GM18907 (cell line): ENCODE measurements around the gene SMIM38.

ENCODE experiments used
- ATAC-seq: cut with Tn5 transposase; IDR thresholded peaks from one replicate; pipeline ENCODE4 v1.9.1; 2021; ENCODE audit warnings: mild to moderate bottlenecking, moderate library complexity; ENCODE audit not compliant: unreplicated experiment

Gene SMIM38

DNA sequence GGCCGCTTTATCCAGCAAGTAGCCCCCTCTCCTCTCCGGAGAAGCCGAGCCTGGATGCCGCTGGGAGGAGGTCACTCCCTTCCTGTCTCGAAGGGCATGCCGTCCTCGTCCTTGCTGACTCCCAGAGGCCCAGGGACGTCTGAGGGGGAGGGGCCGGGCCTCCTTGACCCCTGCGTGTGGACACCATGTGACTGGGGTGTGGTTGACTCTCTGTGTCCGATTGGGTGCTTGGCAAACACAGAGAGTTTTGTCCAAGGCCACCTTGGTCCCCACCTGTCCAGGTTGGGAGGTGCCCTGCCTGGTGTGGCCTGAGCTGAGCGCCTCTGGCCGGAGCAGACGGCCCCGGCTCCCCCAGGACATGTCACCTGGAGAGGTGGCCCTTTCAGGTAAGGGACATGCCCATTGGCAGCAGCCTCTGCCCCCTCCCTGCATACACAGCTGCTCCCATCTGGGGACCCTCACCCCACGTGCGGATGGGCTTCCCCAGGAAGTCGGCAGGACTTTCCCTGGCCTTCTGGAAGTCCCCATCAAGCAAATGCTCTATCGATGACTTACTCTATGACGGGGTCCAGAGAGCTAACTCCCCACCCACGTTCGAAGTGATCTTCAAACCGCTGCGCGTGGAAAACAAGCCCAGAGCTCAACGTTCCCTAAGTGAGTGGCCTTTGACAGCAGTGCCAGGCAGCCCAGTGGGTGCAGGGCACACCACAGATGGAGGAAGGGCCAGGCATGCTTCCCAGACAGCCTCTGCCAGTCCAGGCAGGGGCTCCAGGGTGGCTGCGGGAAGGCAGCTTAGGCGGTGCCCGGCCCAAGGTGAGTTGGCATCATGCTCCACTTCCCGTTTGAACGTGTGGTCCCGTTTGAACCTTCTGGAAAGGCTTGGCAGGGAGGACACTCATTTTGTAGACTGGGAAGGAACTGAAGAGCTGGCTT is at the start of gene SMIM38:
TSS of gene SMIM38 (plus strand) at position 634 of the 933 bp plus-strand sequence. CDS start 1,912 bp downstream, outside the sequence.
- no peak for ATAC-seq

DNA sequence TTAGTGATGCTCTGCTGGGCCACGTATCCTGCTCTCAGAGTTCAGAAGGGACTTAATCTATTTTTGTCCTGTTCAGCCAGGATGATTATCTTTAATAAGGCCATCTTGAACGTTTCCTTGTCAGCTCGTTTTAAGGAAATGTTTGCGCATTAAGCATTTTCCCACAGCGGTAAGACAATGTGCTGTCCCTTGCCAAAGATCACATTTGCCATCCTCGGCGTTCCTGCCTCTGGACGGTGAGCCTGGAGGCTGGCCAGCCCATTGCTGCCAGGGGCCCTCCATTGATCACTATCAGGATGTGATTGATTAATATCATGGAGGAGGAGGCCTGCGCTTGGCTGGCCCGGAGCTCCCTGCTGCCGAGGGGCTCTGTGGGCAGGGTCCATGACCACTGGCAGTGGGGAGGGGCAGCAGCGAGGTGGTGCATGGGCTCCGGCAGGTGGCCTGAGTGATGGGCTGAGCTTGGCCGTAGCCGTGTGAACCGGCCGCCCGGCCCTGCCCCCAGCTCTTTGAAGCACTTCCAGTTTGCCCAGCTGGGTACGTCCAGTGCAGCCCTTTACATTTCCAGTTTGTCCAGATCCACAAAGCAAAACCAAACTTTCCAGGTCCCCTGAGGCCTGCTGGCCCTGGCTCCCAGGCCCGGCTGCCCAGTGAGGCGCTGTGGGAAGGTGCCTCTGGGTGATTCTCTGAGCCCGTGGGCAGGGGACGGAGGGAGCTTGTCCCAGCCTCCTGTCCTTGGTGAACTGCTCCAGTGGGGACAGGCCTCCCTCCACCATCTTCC is 49.5 kb upstream of the SMIM38 start:
- no peak for ATAC-seq

DNA sequence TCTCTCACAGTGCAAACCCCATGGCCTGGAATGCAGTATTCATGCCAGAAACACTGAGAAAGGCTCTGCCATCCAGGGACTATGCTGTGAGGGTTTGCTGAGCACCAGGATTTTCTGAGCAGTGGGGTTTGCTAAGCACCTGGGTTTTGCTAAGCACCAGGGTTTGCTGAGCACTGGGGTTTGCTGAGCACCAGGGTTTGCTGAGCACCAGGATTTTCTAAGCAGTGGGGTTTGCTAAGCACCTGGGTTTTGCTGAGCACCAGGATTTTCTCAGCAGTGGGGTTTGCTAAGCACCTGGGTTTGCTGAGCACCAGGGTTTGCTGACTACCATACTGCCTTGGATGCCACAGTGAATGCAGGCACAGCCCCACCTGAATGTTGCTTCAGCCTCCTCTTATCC is 48.3 kb upstream of the SMIM38 start:
- ATAC-seq: no peak

DNA sequence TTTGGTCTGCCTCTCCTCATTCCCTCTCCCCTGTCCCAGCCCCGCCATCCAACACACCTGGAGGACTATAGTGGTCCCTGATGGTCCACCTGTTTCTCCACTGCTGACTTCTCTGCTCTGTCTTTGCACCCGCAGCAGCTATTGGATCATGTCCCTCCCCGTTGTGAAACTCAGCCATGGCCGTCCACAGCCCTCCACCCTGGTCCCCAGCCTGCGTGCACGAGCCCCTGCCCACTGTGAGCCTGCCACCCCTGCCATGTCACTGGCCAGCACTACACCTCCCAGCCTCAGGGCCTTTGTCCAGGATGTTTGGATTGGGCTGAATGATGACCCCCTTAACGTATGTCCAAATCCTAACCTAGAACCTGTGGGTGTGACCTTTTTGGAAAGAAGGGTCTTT is 47.7 kb upstream of the SMIM38 start:
- ATAC-seq: no peak

DNA sequence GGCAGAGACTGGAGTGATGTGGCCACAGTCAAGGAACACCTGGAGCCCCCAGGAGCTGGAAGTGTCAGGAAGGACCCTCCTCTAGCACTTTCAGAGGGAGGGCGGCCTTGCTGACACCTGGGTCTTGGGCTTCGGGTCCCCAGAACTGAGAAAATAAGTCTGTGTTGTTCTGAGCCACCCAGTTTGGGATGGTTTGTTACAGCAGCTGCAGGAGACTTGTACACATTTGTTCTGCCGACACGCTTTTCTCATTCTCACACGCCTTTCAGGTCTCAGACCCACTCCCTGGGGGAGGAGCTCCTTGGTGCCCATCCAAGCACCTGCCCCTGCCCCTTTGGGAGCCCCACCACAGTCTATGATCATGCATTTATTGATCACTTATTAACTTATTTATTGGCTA is 47.2 kb upstream of the SMIM38 start:
- no peak for ATAC-seq

DNA sequence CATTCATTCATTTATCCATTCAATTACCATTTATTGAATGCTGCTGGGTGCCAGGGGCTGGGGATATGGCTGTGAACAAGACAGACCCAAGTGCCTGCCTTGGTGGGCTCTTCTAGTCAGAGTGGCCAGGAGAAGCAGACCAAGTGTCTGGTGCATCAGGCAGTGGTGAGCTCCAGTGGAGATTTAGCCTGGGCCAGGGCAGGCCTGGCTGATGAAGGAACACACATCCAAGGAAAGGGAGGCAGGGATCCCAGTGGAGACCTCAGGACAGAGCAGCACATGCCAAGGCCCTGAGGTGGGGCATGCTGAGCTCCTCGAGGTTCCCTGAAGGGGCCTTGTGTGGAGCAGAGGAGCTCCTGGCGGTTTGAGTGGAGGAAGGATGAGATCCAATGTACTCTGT is 46.6 kb upstream of the SMIM38 start:
- ATAC-seq: no peak

DNA sequence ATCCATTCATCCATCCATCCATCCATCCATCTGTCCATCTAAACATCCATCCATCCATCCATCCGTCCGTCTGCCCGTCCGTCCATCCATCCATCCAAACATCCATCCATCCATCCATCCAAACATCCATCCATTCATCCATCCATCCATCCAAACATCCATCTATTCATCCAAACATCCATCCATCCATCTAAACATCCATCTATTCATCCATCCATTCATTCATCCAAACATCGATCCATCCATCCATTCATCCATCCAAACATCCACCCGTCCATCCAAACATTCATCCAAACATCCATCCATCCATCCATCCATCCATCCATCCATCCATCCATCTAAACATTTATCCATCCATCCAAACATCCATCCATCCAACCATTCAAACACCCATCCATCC is 45.3 kb upstream of the SMIM38 start:
- no peak for ATAC-seq

DNA sequence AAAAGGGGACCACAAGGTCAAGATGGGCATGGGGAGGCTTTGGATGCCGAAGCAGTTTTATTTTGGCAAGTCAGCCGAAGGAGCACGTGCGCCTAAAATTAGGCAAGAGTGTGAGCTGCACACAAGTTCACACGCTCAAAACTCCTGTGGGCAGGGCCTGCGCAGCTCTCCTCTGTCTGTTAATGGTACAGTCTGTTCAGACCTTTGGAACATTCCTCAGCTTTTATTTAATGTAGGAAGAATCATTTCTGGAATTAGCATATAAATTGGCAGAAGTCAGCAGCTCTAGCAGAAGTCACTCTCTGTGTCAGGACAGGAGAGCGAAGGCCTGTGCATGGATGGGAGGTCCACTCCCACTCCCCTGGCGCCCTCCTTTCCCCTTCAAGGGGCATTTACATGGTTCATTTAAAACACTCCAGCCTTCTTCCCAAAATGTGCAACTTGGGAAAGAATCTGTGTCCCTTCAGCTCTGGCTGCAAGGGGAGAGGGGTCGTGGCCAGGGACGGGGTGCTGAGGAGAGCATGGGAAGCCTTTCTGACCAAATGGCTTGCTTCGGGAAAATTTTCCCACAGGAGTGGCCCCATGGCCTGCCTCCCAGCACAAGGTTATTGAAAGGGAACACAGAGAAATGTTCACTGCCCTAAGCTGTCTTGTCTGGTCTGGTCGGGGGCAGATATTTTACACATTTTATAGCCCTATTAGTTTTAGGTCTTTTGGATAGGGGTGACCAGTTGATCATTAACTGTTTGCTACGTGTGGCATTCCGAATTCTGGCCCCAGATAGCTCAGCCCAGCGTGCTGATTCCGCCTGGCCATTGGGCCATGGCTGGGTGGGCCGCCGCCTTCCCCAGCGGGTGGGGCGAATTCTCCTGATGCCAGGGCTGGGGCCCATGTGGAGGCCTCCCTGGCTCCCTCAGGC is 43.9 kb upstream of the SMIM38 start:
- no peak for ATAC-seq

DNA sequence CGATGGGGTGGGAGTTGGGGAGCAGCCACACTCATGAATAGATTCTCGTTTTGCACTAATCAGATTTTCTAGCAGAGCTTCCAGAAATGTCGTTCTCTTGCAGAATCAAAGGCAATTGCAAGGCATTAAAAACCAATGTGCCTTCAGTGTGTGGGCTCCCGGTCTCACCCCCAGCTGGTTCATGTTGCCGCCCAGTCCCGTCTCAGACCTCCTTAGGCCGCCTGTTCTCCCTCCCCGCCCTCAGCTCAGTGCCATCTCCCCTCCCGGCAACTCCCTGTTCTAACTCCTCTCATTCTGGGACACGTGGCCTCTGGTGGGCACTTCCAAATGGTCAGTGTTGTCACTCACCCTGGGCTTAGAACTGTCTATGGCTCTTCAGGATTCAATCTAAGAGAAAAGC is 42.5 kb upstream of the SMIM38 start:
- no peak for ATAC-seq

DNA sequence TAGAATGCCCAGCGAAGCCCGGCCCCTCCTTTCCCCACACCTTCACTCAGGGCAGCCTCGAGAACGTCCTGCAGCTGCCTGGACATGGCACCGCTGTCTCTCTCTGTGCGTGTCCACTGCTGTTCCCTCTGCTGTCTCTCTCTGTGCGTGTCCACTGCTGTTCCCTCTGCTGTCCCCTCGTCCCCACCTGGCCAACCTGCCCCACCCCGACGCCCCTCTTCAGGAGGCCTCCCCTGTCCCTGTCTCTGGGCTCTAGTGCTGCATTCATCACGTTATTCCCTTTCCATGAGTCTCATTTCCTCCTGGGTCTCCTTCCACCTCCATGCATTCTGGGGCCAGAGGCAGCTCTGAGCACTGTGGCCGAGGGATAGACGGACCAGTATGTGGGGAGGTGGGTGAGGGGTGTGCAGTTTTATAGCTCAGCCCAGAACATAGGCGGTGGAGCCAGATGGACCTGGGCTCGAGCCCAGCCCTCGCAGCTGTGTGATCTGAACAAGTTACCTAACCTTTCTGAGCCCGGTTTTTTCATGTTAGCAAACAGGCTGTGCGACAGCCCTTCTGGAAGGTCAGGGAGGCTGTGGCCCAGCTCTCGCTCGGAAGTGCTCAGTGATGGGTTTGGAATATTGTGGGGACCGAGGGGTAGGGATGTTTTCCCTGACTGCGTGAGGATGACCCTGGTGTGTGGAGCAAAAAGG is 41.9 kb upstream of the SMIM38 start:
- no peak for ATAC-seq

DNA sequence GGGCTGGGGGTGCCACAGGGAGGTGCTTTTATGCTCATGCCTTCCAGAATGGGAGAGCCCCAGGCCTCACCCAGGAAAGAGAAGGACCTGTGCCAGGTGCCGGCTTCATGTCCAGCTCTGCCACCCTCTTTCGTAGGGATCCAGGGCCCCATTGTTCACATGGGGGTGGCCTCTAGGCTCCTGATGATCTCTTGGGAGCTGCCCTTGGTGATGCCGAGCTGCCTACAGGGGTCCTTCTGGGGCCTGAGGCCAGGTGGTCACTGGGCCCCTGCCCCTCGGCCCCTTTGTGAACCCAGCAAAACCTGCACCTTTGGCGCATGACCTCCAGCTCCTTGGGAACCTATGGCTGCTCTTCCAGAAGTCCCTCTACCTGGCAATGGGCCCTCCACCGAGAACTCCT is 41.4 kb upstream of the SMIM38 start:
- ATAC-seq: no peak

DNA sequence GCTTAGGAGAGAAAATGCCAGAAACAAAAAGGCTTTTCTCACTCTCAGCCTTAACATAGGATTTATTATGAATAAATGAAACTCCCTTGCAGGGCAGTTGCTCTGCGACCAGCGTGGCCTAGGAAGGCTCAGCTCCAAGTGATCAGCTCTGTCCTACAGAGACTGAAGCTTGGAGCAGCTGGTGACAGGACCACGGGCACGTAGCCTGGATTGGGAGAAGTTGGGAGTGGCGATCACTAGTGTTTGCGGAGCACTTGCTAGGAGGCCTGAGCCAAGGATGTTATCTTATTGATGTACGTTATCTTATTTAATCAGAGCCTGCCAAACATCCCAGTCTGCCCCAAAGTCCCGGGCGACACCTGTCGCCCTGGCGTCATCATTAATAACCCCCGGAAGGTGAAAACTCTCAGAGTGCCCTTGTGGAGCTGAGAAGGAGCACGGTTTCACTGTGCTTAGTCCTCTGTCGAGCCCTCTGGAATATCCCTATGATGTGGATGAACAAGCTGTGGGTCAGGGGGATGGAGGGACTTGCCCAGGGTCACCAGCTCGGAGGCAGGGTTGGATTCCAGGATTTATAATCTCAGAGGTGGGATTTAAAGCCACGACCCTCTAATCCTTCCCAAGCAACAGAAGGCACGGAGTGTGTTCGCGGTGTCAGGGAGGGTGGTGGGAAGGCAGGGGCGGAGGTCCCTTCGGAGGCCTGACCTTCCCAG is 40.8 kb upstream of the SMIM38 start:
- no peak for ATAC-seq

DNA sequence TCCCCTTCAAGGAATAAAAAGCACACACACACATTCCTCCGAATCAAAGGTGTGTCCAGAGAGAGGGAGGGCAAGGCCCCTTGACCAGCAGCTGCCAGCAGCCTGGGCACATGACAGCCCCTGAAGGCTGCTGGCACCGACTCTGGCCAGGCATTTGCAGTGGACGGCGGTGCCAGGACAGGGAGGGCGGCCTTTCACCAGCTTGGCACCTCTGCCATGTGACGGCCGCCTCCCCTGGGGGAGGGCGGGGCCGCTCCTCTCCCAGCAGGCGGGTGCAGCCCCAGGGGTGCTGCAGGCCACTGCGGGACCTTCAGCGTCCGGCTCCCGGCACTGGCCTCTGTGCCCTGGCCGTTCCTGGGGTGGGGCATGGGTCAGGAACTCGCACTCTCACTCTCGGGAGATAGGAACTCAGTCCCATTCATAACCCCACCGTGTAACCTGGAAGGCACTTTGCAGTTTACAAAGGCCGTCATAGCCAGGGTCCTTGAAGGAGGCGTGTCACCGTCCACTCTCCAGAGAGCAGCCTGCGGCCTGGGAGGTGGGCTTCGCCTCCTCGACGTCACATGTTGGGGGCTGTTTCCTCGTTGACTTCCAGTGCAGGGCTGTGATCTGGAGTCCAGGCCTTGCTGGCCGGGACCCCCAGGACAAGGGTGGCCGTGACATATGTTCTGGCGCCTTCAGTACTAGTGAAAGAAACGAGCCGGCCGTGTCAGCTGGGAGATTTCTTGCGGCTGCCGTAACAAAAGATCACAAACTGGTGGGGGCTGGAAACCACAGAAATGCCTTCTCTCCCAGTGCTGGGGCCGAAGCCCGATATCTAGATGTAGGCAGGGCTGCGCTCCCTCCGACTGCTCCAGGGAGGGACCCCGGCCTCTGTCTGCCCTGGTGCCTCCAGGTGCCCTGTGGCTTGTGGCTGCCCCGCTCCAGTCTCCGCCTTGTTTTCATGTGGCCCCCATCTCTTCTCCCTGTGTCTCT is 39.9 kb upstream of the SMIM38 start:
- no peak for ATAC-seq

DNA sequence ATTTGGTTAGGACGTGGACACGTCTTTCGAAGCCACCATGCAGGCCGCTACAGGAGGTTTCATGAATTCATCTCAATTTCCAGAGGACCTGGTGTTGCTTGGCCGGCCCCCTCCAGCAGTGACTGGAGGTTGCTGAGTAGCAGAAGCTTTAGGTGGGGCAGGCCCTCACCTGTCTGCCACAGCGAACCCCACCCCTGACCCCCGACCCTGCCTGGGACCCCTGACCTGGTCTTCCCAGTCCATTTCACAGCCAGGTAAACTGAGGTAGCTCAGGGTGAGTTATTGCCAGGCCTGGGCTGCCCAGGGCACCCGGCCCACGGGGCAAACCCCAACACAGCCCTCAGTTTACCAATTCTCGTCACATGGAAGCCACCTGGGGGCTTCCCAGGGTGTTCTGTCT is 39.1 kb upstream of the SMIM38 start:
- ATAC-seq: no peak

DNA sequence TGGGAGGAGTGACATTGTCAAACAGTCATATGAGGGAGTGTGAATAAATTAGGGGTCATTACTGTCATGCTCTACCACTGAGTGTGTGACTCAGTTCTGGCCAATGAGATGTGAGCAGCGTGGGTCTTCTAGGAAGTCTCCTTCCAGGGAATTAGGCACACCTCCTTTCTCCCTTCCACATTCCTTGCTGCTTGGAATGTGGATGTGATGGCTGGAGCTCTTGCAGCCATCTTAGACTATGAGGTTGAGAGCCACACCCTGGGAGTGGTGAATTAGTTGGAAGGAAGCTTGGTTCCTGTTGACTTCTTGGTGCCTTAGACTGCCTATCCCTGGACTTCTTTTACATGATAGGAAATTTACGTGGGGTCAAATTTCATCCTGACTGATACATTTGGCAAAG is 36.5 kb upstream of the SMIM38 start:
- ATAC-seq: no peak

DNA sequence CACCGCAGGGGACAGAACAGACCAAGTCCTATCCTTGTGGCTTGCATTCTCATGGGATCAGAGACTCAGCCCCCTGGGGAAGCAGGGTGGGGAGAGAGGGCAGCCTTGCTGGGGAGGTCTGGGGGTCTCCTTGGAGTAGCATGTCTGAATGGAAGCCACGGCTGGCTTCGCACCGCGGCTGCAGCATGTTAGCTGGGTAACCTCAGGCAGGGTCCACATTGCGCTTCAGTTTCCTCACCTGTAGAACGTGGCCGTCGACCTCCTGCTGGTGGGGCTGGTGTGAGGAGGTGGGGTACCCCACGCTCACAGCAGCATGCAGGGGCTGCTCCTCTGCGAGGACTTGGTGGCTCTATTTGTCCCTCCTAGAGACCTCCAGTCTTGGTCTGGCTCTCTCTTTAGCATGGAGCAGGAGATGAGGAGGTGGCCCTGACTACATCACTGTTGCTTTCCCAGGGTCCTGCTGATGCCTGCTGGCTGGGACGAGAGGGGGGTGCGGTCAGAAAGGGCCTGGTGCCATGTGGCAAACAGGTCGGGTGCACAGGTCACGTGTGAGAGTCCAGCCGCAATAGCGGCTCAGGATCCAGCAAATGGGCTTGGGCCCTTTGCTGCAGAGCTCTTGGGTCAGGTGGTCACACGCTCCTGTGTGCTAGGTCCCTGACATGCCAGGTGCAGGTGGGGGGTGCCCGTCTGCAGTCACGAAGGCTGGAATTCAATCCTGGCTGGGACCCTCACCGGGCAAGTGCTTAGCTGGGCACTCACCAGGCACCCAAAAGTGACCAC is 35.4 kb upstream of the SMIM38 start:
- ATAC-seq: no peak

DNA sequence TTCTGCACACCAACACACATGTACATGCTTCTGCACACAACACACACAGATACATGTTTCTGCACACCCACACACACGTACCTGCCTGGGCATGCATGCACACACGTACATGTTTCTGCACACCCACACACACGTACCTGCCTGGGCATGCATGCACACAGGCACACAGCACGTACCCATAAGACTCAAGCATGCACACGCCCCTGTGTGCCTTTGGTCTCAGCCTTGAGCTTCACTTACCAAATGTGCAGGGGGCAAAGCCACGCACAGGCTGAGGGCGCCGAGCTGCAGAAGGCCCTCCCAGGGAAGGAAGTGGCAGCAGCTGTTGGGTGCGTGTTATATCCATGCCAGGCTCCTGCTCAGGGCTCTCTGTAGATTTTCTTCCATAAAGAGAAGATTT is 34.7 kb upstream of the SMIM38 start:
- ATAC-seq: no peak
